T-helper 2 cell treated with Interferon-gamma antibody and Interleukin-4, amounts not matched to agents 5 μg/mL and 100 μg/mL, for 36 hours (primary cell): ENCODE data around the gene MLX.

Experiments used
- DNase-seq: peaks from one replicate; pipeline ENCODE4 v3.0.0; 2021; ENCODE audit warnings: low spot score
- H3K27ac Mint-ChIP-seq: one replicate; pipeline ENCODE4 v1.8.0; 2021; ENCODE audit warnings: mild to moderate bottlenecking, mixed read lengths
- H3K27me3 Mint-ChIP-seq: one replicate; pipeline ENCODE4 v1.8.0; 2021; ENCODE audit warnings: low read depth, mixed read lengths
- H3K36me3 Mint-ChIP-seq: one replicate; pipeline ENCODE4 v1.8.0; 2021; ENCODE audit warnings: low read depth, mixed read lengths
- H3K4me1 Mint-ChIP-seq: one replicate; pipeline ENCODE4 v1.8.0; 2021; ENCODE audit warnings: low read depth, mixed read lengths
- H3K4me3 Mint-ChIP-seq: one replicate; pipeline ENCODE4 v1.8.0; 2022; ENCODE audit warnings: mild to moderate bottlenecking, moderate library complexity, mixed read lengths
- H3K9me3 Mint-ChIP-seq: one replicate; pipeline ENCODE4 v1.8.0; 2021; ENCODE audit warnings: mixed read lengths

The MLX gene, protein sequence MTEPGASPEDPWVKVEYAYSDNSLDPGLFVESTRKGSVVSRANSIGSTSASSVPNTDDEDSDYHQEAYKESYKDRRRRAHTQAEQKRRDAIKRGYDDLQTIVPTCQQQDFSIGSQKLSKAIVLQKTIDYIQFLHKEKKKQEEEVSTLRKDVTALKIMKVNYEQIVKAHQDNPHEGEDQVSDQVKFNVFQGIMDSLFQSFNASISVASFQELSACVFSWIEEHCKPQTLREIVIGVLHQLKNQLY

DNA sequence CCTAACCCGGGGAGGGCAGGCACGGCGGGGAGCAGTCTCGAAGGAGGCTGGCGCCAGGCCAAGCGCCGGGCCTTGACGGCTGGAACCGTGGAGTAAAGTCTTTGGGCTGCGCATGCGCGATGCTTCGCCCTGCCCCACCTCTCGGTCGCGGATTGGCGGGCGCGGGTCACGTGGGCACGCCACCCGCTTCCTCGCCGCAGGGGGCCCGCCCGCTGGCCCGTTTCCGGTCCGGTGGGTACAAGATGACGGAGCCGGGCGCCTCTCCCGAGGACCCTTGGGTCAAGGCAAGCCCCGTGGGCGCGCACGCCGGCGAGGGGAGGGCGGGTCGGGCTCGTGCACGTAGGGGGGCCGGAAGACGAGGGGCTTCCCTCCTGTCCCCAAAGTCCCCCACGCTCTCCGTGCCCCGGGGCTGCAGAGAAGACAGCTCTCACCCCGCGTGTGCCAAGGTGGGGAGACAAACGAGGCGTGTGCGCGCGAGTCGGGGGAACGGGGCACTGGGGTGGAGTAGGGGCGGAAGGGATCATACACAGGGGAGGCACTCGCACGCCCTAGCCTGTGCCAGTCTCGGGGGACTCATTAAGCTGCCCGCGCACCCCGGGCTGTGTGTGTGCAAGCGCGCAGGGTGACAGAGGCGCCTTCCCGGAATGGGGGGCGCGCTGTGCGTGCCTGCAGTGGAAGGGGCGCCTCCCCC is at the start of gene MLX:
Gene MLX (plus strand): TSS at position 218 of the 691 bp plus-strand sequence. CDS start 25 bp downstream, at position 243.
- peaks cover 49% of the 10 kb centered on the region for H3K36me3 Mint-ChIP-seq
- peaks cover 23% of the 10 kb centered on the region for H3K4me1 Mint-ChIP-seq
- no peaks in the 10 kb centered on the region for H3K9me3 Mint-ChIP-seq

GRCh38 chr17:42517516-42517915 is 49.4 kb upstream of the MLX start:
- H3K27me3 Mint-ChIP-seq, result peaks cover 8% of the 10 kb centered on the region
- no peaks in the 10 kb centered on the region for H3K36me3 Mint-ChIP-seq

More for the DNA sequence above, at the start of gene MLX:
- Mint-ChIP-seq H3K4me3 (peak within 1 kb of the TSS; percentile 89), H3K27me3 (no peaks in the 10 kb centered on the region), H3K27ac (peak within 1 kb of the TSS; percentile 96)
- peak; percentile 93 for DNase-seq

DNA sequence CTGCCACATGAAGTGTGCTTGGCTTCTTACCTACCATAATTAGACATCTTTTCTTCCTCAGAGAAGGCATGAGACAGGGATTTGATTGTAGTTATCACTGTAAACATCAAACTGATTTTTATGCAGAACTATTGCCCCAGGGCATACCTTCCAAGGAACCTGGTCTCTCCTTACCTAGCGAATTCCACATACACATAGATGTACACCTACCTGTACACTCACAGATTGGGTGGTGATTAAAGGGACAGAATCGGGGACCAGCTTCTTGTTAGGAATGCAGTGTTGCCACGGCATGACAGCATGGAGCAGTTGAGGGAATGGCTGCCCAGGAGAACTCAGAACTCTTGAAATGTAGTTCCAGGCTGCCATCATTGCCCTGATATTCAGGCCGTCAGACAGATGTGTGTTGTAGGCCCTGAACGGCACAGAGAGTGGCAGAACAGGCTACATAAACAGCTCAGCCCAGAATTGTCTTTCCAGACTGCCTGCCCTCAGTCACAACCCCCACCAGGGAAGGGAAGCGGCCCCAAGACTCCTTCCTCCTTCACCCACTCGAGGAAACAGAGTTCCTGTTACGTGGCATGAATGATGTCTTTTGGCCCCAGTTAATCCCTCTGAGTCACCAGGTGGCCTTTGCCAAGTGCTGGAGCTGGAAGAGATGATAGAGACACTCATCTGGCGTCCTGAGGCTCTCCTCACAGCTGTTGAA is 48.7 kb upstream of the MLX start:
- H3K4me1 Mint-ChIP-seq, result peaks cover 3% of the 10 kb centered on the region
- no peaks in the 10 kb centered on the region for H3K36me3 Mint-ChIP-seq
- DNase-seq, result no peak
- peaks cover 8% of the 10 kb centered on the region for H3K27me3 Mint-ChIP-seq
- no peaks in the 10 kb centered on the region for H3K9me3 Mint-ChIP-seq
- H3K27ac Mint-ChIP-seq, result no peak overlapping the region
- no peak overlapping the region for H3K4me3 Mint-ChIP-seq

More at GRCh38 chr17:42517516-42517915, 49.4 kb upstream of the MLX start:
- Mint-ChIP-seq H3K27ac (no peak overlapping the region), H3K4me1 (peaks cover 2% of the 10 kb centered on the region), H3K4me3 (no peak overlapping the region), H3K9me3 (no peaks in the 10 kb centered on the region)
- DNase-seq, result peak; percentile 67

GRCh38 chr17:42518755-42519545 is 48.0 kb upstream of the MLX start:
- no peaks in the 10 kb centered on the region for H3K36me3 Mint-ChIP-seq
- peaks cover 8% of the 10 kb centered on the region for H3K27me3 Mint-ChIP-seq
- no peak for DNase-seq
- peaks cover 8% of the 10 kb centered on the region for H3K4me1 Mint-ChIP-seq
- no peak overlapping the region for H3K4me3 Mint-ChIP-seq
- no peaks in the 10 kb centered on the region for H3K9me3 Mint-ChIP-seq
- H3K27ac Mint-ChIP-seq, result no peak overlapping the region

DNA sequence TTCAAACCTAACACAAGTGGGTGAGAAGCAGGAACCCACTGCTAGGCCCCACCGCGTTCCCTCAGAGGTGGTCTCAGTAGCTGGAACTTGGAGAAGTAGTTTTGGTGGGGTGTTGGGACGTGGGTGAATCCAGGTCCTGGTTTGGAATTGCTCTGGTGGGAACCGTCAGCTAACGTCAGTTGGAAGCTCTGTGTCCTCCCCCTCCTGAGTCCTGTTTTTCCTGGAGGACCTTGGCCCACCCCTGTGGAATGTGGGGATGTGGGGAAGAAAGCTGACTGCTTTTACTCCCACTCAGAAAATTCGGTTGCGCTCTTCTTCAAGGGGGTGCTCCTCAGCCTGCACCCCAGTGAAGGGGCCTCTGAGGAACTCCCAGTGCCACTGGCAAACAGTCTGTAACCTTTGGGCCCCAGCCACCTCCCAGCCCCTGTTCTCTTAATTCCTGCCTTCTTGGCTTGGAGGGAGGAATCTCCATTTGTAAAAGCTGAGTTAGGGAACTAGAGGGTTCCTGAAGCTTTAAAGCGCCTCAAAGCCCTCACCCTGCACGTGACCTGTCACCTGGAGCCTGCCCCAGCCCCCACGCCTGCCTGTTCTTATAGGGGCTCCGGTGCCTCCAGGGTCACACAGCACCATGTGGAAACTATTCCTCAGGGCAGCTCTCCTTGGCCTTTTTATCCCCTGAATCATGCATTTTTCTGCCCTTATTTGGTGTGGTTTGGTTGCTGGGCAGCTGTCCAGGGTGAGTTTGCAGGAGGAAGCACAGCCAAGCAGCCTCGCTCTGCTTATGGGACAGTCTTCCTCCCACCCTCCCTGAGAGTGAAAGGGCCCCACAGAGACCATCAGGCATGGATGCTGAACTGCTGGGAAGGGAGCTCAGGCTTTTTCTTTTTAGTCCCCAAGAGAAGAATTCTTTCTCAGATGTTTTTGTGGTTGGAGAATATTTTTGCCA is 47.1 kb upstream of the MLX start:
- H3K36me3 Mint-ChIP-seq, result no peaks in the 10 kb centered on the region
- DNase-seq, result no peak
- H3K4me1 Mint-ChIP-seq, result peaks cover 8% of the 10 kb centered on the region
- peaks cover 8% of the 10 kb centered on the region for H3K27me3 Mint-ChIP-seq
- H3K9me3 Mint-ChIP-seq, result no peaks in the 10 kb centered on the region
- H3K4me3 Mint-ChIP-seq, result no peak overlapping the region
- H3K27ac Mint-ChIP-seq, result no peak overlapping the region

- Mint-ChIP-seq H3K27ac (no peak overlapping the region), H3K4me1 (peaks cover 8% of the 10 kb centered on the region), H3K4me3 (no peak overlapping the region), H3K36me3 (no peaks in the 10 kb centered on the region), H3K9me3 (no peaks in the 10 kb centered on the region), H3K27me3 (peaks cover 8% of the 10 kb centered on the region)
- DNase-seq, result no peak
These were observed 46.4 kb upstream of the MLX start for GRCh38 chr17:42520540-42520951.

GRCh38 chr17:42521036-42521435 is 45.9 kb upstream of the MLX start:
- peaks cover 8% of the 10 kb centered on the region for H3K4me1 Mint-ChIP-seq
- no peak overlapping the region for H3K27ac Mint-ChIP-seq
- H3K27me3 Mint-ChIP-seq, result peaks cover 8% of the 10 kb centered on the region
- no peak overlapping the region for H3K4me3 Mint-ChIP-seq
- no peak for DNase-seq
- no peaks in the 10 kb centered on the region for H3K9me3 Mint-ChIP-seq
- no peaks in the 10 kb centered on the region for H3K36me3 Mint-ChIP-seq

- H3K27me3 Mint-ChIP-seq, result peaks cover 8% of the 10 kb centered on the region
- peaks cover 8% of the 10 kb centered on the region for H3K4me1 Mint-ChIP-seq
- H3K27ac Mint-ChIP-seq, result no peak overlapping the region
- no peak for DNase-seq
- no peaks in the 10 kb centered on the region for H3K36me3 Mint-ChIP-seq
- no peaks in the 10 kb centered on the region for H3K9me3 Mint-ChIP-seq
- H3K4me3 Mint-ChIP-seq, result no peak overlapping the region
These were observed 45.1 kb upstream of the MLX start for GRCh38 chr17:42521666-42522262.

DNA sequence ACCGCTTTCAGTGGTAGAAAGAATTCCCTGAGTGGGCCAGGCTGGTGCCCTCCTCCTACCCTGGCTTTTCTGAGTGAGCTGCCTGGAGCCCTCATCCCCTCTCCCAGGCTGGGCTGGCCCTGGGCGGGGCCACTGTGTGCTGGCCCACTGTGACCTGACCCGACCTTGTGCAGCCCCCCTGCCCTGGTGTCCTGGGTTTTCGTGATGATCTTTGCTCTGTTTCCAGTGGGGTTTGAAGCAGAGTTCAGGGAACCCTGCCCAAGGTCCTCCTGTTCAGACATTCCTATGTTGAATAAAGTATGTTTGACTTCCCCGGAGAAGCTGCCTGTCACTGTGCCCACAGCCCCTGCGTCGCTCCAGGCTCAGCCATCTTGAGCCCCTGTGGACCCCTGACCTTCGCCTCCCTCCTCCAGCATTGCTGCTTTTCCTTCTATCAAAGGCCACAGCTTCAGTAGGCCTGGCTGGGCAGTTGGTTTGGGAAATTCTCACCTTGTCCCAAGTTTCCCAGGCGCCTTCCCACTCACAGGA is 44.6 kb upstream of the MLX start:
- H3K9me3 Mint-ChIP-seq, result no peaks in the 10 kb centered on the region
- H3K4me1 Mint-ChIP-seq, result peaks cover 9% of the 10 kb centered on the region
- no peak overlapping the region for H3K4me3 Mint-ChIP-seq
- peaks cover 8% of the 10 kb centered on the region for H3K27me3 Mint-ChIP-seq
- no peak for DNase-seq
- no peaks in the 10 kb centered on the region for H3K36me3 Mint-ChIP-seq
- no peak overlapping the region for H3K27ac Mint-ChIP-seq

- Mint-ChIP-seq H3K36me3 (no peaks in the 10 kb centered on the region), H3K27ac (no peak overlapping the region), H3K4me3 (no peak overlapping the region), H3K4me1 (peaks cover 9% of the 10 kb centered on the region), H3K9me3 (no peaks in the 10 kb centered on the region), H3K27me3 (peaks cover 8% of the 10 kb centered on the region)
- no peak for DNase-seq
These were observed 44.1 kb upstream of the MLX start for GRCh38 chr17:42522798-42523278.

DNA sequence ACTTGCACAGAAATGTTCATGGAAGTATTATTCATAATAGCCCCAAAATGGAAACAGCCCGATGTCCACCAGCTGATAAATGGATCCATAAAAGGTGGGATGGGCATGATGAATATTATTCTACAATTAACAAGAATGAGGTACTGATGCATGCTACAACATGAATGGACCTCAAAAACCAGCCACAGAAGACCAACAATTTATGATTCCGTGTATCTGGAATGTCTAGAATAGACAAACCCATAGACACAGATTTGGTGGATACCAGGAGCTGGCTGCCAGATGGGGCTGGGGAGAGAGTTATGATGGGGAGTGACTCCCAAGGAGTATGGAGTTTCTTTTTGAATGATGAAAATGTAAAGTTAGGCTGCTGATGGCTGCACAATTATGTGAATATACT is 41.7 kb upstream of the MLX start:
- Mint-ChIP-seq H3K36me3 (no peaks in the 10 kb centered on the region), H3K27me3 (peaks cover 8% of the 10 kb centered on the region), H3K4me1 (peaks cover 21% of the 10 kb centered on the region), H3K27ac (no peak overlapping the region), H3K9me3 (no peaks in the 10 kb centered on the region), H3K4me3 (no peak overlapping the region)
- no peak for DNase-seq

DNA sequence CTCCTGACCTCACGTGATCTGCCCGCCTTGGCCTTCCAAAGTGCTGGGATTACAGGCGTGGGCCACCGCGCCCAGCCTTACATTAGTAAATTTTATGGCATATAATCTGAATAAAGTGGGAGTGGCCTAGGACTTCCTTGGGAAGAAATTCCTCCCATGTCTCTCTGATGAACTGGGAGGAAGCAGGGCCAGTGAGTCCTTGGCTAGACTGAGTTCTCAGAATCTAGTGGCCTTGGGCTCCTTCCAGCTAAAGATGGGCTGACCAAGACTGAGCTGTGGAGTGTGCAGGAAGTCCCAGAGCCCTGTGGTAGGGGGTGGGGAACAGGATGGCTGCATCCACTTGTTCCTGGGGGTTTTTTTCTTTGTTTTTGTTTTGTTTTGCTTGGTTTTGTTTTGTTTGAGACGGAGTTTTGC is 40.9 kb upstream of the MLX start:
- H3K36me3 Mint-ChIP-seq, result no peaks in the 10 kb centered on the region
- no peaks in the 10 kb centered on the region for H3K9me3 Mint-ChIP-seq
- H3K4me1 Mint-ChIP-seq, result peaks cover 26% of the 10 kb centered on the region
- DNase-seq, result no peak
- no peak overlapping the region for H3K27ac Mint-ChIP-seq
- no peak overlapping the region for H3K4me3 Mint-ChIP-seq
- peaks cover 6% of the 10 kb centered on the region for H3K27me3 Mint-ChIP-seq
